Activated CD4-positive, alpha-beta T cell treated with anti-CD3 and anti-CD28 coated beads, Interleukin-2, amount 50 U/mL, for 24 hours (primary cell): ENCODE results near the gene RPN2.

Source experiments
- DNase-seq, 2 donors: peaks; one replicate each; pipeline ENCODE4 v3.0.0-alpha.2; 2020; ENCODE audit warnings: low read depth in 1 of 2, low spot score in 1 of 2

The RPN2 gene

DNA sequence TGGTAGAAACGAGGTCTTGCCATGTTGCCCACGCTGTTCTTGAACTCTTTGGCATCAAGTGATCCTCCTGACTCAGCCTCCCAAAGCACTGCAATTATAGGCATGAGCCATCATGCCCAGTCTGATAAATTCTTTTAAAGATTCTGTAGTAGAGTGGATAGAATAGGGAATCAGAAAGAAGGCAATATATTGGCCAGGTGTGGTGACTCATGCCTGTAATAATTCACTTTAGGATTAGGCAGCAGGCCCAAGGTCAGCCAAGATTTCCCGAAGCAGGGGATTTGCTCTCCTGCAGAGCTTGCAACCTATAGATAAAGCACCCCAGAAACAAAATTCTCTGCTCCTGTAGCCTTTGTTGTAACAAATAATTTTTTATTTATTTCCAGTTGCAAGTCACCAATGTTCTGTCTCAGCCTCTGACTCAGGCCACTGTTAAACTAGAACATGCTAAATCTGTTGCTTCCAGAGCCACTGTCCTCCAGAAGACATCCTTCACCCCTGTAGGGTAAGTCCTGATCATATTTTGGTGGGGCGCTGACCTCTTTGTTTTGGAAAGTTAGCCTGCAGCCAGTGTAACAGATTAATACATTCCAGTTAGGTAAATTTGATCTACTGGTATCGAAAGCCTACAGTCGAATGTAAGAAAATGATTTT lies 30.7 kb downstream of the RPN2 start:
- DNase-seq = no peak

DNA sequence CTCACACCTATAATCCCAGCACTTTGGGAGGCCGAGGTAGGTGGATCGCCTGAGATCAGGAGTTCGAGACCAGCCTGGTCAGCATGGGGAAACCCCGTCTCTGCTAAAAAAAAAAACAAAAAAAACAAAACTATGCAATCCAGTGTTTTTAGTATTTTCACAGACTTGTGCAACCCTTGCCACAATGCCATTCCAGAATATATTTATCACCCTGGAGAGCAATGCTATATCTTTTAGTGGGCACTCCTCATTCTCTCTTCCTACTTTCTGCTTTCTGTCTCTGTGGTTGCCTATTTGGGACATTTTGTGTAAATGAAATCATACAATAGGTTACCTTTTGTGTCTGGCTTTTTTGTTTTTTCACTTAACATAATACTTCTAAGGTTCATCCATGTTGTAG lies 39.3 kb downstream of the RPN2 start:
- DNase-seq = no peak

DNA sequence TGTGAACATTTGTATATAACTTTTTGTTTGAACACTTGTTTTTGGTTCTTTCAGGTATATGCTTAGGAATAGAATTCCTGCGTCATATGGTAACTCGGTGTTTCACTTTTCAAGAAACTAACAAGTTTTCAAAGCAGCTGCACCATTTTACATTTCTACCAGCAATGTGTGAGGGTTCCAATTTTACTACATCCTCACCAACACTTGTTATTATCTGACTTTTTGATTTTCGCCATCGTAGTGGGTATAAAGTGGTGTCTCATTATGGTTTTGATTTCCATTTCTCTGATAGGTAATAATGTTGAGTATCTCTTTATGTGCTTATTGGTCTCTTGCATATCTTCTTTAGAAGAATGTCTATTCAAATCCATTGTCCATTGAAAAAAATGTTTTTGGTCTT lies 39.8 kb downstream of the RPN2 start:
- DNase-seq = no peak

DNA sequence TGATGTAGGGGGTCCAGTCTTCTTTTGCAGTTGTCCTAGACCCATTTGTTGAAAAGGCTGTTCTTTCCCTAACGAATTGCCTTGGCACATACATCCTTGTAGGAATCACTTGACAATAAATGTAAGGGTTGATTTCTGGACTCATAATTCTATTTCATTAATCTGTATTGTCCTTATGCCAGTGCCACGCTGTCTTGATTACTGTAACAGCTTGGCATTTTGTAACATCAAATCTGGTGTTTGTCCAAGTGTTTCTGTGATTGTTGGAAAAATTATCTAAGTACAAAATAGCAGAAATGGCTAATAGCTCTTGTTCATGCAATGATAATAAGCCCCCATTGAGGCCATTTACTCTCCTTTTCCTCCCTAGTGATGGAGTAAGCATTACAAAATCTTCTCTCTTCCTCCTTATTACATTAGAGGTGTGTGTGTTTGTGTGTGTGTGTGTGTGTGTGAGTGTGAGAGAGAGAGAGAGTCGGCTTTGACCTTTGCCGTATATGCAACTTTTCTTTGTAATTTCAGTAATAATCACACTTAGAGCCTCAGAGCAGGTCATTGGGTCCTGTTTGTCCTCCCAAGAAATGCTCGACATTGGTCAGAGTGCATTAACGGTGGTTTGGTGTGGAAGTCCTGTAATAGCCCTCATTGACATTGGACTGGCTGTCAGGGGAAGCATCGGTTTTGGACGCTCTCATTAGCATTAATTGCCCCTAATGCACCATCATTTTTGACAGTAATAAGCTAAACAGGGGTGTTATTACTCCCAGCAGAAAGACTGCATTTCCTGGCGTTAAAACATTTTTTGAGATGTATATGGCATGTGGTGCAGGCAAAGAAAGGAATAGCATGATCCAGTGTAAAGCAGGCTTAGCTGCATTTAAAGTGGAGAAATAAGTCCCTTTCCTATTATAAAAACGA lies 40.9 kb downstream of the RPN2 start:
- no peak for DNase-seq

DNA sequence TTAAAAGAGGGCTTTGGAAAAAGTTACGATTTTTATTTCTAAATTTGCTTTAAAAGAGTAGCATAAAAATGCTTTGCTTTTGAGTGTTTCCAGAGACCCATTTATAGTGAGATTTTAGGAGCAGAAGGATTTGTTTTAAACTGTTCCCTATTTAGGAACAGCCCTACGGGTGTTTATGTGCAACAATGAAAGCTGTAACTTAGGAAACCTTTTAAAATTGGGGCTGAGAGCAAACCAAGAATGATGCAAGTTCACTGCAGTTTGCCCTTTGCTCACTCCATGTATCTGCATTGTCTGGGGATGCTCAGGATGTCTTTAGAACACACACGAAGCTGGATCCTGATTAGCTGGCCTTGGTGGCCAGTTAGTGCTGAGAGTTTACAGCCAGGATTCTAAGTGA lies 41.6 kb downstream of the RPN2 start:
- no peak for DNase-seq

DNA sequence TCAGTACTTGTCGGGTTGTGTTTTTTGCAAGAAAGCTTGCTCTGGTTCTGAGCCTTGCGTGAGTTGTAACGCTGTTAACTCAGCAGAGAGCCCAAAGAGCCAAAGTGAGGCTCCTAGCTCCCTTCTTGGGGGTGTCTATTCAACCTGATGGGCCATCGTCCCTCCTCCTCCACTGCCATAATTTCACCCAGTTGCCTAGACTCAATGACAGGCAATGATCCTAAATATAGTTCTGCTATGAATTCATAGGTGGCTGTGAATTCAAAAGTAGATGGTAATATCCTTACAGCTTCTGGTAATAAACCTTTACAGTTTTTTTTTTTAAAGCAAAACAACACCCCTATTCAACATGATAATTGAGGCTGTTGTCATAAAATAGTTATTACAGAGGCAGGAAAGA lies 43.0 kb downstream of the RPN2 start:
- DNase-seq = no peak

DNA sequence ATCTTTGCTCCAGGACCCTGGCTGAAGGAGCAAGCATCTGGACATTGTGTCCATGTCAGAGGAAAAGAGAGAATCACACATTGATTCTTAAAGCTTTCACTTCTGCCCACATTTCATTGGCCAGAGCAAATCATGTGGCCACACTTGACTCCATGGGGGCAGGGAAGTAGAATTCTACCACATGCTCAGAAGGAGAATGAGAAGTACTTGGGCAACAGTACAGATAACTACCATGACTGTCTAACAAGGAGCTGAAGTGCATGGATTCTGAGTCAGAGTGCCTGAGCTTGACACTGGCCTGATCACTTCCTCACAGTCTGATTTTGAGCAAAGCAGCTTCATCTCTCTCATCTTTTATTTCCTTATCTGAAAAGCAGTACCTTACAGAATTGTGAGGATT lies 43.9 kb downstream of the RPN2 start:
- no peak for DNase-seq

DNA sequence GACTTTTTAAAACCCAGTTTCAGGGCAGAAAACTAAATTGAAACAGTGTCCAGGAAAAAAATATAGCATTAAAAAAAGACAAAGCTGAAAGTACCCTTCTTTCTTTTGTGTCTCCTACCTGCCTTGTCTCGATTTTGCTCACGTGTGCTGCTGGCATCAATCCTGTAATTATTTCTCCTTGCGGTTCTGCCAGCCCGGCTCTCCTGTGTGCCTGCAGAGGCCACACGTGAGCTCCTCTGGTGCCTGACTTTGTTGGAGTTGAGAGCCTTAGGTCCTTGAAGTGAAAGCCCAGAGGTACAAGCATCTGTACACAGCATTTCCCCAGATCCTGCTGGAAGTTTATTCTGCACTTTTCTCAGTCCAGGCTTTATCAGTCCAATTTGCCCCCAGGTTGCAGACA lies 46.0 kb downstream of the RPN2 start:
- DNase-seq = no peak

DNA sequence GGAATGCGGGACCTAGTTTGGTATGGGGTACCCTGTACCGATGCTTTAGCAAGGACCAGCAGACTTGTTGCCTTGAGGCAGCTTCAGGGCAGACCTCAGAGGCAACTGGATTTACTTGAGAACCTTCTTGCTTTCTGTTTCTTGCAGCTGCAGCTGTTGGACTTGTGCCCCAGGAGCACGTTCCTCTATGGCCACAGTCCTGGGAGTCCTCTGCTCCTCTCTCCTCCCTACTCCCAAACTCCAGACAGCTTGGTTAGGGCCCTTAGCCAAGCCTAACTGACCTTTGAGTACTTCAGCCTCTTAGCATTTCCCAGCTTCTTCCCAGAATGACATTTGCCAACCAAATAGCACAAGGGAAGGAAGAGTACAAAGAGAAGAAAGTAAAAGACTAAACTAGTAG lies 47.8 kb downstream of the RPN2 start:
- DNase-seq = no peak

DNA sequence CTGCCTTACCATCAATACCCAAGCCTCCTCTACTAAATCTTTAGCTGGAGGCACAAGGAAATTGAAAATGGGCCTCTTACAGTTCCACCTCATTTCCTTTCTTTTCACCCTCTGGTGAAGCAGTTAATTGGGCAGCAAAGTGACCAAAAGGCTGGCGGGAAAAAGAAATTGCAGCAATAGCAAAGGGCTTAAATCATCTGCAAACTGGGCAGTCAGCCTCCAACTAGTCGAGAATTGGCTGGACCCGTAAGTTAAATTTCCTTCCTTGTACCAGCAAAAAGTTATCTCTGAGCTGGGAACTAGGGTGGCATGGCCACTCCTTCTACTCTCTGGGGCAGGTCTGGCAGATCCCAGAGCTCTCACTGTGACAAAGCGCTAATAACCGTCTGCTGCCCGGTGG lies 49.0 kb downstream of the RPN2 start:
- no peak for DNase-seq

DNA sequence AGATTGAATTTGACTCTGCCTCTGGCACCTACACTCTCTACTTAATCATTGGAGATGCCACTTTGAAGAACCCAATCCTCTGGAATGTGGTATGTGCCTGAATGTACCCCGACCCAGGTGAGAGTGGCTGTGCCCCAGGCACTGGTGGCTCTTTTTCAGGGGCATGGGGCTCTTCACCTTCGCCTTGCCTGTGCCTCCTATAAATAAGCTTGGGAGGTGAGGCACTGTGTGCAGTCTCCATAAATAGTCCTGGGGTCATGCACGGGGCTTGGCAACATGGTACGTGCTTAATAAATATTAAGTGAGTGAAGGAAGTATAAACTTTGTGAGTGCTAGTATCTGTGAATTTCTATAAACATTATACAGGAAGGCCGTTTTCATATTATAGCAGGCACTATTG lies 49.5 kb downstream of the RPN2 start:
- DNase-seq = no peak

DNA sequence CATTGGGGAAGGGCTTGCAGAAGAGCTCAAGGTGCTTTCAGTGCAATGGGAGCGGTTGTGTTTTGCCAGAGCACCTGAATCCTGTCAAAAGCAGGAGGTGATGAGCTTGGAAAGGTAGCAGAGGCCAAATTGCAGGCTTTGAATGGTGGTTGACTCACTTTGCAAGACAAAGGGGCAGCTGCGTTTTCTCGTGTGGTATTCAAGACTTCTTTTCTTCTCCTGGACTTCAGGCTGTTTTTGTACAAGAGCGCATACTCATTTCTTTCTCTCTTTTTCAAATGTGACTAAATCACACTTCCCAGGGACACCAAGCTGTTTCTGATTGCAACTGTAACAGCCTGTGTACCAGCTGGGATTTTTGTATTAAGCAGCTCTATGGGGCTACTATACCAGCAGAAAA lies 50.2 kb downstream of the RPN2 start:
- DNase-seq = no peak

DNA sequence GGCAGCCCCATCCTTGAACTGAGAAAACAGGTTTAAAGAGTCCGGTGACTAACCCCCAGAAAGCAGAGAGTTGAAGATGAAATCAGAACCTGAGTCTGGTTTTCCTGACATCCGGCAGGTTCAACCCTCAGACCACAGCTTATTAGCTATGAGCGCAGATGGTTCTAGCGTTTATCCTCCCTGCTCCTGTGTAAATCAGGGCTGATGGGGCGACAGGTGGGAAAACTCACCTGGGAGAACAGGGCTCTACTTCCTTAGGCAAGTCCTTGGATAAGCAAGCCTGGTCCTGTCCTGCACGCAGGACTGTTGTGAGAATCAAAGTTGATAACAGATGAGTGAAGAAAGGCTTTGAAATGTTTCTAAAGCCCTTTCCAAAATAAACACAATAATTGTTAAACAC lies 51.1 kb downstream of the RPN2 start:
- DNase-seq = no peak

DNA sequence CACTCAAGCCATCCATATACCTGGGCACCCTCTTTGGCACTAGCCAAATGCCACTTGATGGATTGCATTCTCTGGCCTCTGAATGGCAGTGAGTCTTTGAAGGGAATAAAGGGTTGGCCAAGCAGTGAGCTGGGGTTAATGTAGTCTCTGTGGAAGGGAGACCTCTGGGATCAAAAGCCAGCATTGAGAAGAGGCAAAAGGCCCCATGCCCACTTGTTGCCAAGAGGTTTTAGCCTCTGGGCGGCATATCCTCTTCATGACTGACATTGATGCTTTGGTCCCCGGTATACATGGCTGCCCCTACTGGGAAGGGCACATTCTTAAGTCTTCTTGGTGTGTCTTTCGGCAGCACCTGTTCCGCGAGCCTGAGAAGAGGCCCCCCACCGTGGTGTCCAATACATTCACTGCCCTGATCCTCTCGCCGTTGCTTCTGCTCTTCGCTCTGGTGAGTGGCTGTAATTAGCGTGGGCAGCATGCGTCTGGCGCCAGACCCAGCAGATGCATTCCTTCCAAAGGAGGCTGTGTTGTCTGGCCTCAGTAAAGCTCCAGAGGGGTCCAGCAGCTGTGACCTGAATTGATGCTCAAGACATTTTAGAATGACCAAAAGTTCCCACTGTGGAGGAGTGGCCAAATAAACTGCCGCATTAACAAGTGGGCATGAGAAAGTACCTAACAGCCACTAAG lies 53.0 kb downstream of the RPN2 start:
- DNase-seq = no peak

DNA sequence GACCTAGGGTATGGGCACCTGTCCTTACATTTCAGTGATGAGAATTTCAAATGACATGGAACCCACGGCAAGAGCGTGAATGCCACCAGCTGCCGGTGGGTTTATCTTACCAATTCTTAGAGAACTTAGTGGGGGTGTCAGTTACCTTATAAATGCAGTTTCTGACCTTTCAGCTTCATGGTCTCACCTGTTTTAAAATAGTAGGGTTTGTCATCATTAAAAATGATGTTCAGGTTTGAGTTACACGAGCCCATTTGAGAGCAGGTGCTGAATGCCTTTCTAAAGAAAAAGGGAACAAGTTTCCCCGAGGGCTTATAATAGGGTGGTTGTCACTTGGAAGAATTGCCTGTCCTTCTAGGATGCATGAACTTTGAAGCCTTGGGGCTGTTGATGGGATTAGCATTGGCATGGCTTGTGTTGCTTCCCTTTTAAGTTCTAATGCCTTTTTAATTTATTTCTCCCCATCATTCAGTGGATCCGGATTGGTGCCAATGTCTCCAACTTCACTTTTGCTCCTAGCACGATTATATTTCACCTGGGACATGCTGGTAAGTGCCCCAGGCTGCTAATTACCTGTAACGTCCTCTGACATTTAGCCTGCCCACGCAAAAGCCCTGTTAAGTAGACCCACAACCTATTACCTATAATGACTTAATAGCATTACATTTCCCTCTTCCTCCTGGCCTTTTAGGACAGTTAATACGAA lies 54.6 kb downstream of the RPN2 start:
- DNase-seq = no peak

DNA sequence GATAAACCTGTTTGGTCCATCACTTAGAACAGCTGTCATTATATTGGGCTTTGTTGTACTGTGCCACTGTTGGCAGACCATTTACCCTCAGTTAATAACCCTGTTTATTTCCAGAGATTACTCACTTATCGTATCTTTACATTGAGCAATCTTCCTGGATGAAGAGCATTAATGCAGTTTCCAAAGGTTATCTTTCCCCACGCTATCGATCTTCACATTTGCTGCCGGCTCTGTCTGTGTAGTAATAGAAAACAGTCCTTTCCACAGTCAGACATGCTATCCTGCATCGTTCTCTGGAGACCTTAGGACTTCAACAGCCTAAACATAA lies 55.1 kb downstream of the RPN2 start:
- DNase-seq = no peak

DNA sequence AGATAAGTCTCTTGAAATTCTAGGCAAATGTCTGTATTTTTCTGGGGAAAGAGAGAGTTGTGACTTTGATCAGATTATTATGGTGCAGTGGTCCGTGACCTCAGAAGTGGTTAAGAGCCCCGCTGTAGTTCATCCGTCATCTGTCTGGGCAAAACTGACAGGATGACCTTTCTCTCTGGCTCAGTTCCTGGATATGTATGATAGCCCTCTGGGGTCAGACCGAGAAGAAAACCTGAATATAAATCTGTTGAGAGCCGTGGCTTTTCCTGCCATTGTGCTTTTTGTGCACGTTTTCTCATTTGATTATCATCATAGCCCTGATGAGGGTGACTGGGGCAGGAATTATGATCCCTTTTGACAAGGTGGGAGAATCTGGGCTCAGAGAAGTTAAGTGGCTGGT lies 55.9 kb downstream of the RPN2 start:
- DNase-seq = no peak

DNA sequence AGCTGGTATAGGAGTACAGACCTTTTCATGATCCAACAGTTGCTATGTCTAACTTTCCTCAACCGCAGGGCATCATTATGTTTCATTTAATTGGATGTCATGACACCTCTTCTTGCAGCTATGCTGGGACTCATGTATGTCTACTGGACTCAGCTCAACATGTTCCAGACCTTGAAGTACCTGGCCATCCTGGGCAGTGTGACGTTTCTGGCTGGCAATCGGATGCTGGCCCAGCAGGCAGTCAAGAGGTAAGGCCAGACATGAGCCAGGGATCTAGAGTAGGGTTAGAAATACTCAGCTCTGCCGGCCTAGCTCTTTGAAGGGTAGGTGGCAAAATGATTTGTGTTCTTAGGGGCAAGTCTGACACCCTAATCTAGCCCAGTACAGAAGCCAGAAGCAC lies 57.3 kb downstream of the RPN2 start:
- DNase-seq = no peak

DNA sequence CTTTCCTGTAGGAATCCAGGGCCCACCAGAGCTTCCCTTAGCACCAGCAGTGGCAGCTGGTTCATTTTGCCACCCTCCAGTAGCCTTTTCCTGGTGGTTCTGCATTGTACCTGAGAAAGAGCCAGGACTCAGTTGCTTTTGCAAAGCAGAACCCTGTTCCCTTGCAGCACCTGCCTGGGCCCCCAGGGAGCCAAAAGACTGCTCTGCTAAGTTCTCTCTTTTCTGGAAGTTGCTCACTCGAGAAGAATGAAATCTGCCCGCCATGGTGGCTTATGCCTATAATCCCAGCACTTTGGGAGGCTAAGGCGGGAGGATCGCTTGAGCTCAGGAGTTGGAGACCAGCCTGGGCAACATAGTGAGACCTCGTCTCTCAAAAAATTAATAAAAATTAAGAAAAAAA lies 58.5 kb downstream of the RPN2 start:
- no peak for DNase-seq

DNA sequence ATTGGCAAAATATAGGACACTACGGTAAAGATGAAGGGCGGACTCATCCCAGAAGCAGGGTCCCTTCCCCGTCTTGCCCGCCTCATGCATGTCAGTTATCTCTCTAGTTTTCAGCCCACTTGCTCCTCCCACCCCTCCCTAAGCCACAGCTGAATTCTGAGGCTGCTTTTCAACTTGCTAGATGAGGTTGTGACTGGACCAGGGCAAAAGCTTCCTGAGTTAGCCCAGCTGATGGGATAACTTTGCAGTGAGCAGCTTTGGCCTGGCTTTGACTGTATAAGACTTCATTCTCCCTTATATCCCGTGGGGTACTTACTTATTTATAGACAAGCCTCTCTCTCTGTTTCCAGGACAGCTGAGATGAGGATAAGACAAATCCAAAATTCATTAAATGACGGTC lies 59.3 kb downstream of the RPN2 start:
- DNase-seq = no peak

DNA sequence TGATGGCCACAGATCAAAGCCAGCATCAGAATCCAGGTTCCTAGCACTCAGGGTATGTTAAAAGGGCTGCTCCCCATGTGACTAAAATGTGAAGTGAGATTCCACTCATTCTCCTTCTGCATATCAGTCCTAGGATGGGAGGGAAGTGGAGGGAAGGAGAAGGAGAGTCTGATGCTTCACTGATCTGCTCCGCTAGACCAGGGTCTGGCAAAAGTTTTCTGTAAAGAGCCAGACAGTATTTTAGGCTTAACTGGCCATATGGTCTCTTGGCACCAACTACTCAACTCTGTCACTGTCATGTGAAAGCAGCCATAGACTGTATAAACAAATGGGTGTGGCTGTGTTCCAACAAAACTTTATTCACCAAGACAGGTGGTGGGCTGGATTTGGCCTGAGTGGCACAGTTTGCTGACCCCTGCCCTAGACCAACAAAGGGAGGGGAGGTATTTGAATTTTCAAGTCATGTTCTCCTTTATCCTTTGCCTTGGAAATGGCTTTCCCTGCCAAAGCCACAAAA lies 59.9 kb downstream of the RPN2 start:
- no peak for DNase-seq
